Immature natural killer cell (primary cell): ENCODE measurements around the gene MAPK8IP1. TPM values are rescaled to one million over a fixed set of nuclear protein-coding genes. Genes with fewer than 3 reads are reported as not detected.

Experiments
- DNase-seq, 3 donors: peaks; one replicate each; pipeline ENCODE4 v3.0.0; 2022; ENCODE audit warnings: mixed read lengths in 1 of 3
- H3K27ac Mint-ChIP-seq, 6 donors: one replicate each; pipeline ENCODE4 v1.8.0; 2020; ENCODE audit warnings: mixed read lengths in 6 of 6, mild to moderate bottlenecking in 5 of 6, inconsistent platforms in 4 of 6, moderate library complexity in 3 of 6
- H3K27me3 Mint-ChIP-seq, 3 donors: one replicate each; pipeline ENCODE4 v1.8.0; 2020 to 2021; ENCODE audit warnings: low read depth in 3 of 3, mild to moderate bottlenecking in 3 of 3, mixed read lengths in 3 of 3, moderate library complexity in 3 of 3, inconsistent platforms in 1 of 3
- H3K36me3 Mint-ChIP-seq, 3 donors: one replicate each; pipeline ENCODE4 v1.8.0; 2020; ENCODE audit warnings: mixed read lengths in 3 of 3, inconsistent platforms in 2 of 3, mild to moderate bottlenecking in 2 of 3
- H3K4me1 Mint-ChIP-seq, 2 donors: one replicate each; pipeline ENCODE4 v1.8.0; 2020; ENCODE audit warnings: inconsistent platforms in 2 of 2, mild to moderate bottlenecking in 2 of 2, mixed read lengths in 2 of 2, moderate library complexity in 1 of 2
- H3K4me3 Mint-ChIP-seq, 5 donors: one replicate each; pipeline ENCODE4 v1.8.0; 2020; ENCODE audit warnings: mild to moderate bottlenecking in 5 of 5, mixed read lengths in 5 of 5, inconsistent platforms in 3 of 5, moderate library complexity in 3 of 5
- H3K9me3 Mint-ChIP-seq, 6 donors: one replicate each; pipeline ENCODE4 v1.8.0; 2020; ENCODE audit warnings: mild to moderate bottlenecking in 6 of 6, mixed read lengths in 6 of 6, inconsistent platforms in 4 of 6, moderate library complexity in 3 of 6
- polyA plus RNA-seq, 3 donors: library from polyadenylated mRNA; unstranded; fragments of 300-500 nt; fragmentation: Illumina TruSeq; gene quantifications; one replicate each; pipeline ENCODE4 v1.2.3, GENCODE V29; 2021

Gene MAPK8IP1
- polyA plus RNA-seq, 3 donors from 2014 or later: 0.08 to 0.09 TPM; not detected in 1

DNA sequence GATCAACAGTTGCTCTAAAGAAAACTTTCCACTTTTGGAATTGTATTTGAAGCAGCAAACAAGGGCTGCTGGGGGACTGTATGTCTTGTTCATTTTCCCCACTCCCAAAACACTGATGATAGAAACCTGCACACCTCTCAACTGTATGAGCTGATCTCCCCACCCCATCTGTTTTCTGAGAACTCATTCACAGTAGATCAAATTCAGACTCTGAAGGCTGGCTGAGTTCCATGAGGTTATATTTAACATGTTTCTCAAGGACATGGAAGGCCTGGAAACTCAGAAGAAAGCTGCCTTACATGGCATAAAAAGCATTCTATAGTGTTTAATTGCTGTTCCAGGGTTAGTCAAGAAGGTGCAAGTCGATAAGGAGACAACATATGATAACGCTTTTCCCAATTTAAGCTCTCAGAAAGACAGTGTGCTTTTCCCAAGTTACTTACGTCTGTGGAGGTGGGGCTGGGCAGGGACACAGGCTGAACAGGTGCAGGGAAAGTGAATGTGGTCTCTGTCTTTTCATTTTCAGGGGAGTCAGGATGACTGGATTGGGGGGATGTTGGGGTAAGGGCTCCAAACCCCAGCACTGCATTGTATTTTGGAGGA is 60.0 kb downstream of the MAPK8IP1 start:
- Mint-ChIP-seq H3K27me3 (peaks cover 0 to 5% (median 2%) of the 10 kb centered on the region in 3 donors), H3K27ac (peak overlapping the region in 1 of 6 donors; percentile 13), H3K4me1 (no peaks in the 10 kb centered on the region), H3K36me3 (peaks cover 22 to 66% (median 33%) of the 10 kb centered on the region in 3 donors), H3K4me3 (no peak overlapping the region), H3K9me3 (no peaks in the 10 kb centered on the region)
- DNase-seq: no peak

DNA sequence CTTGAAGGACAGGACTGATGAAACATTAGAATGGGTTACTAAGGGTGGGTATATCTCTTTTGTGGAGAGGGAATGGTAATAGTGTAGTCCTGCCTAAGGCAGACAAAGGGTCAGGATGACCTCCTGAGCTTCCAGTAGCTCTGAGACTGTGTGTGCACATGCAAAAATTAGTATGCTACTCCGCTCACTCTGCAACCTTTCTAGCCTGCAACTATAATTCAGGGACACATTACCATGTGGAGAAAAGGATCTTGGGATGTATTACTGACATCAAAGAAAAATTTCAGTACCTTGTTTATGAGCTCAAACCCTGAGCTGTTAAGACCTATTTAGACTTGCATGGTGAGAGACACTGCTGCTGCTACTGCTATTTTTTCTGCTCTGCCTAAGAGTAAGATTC is 62.4 kb downstream of the MAPK8IP1 start:
- peaks cover 0 to 5% (median 2%) of the 10 kb centered on the region in 3 donors for H3K27me3 Mint-ChIP-seq
- H3K9me3 Mint-ChIP-seq: no peaks in the 10 kb centered on the region
- no peak overlapping the region for H3K4me3 Mint-ChIP-seq
- H3K27ac Mint-ChIP-seq: no peak overlapping the region
- no peaks in the 10 kb centered on the region for H3K4me1 Mint-ChIP-seq
- DNase-seq: no peak
- H3K36me3 Mint-ChIP-seq: peaks cover 23 to 63% (median 30%) of the 10 kb centered on the region in 3 donors

DNA sequence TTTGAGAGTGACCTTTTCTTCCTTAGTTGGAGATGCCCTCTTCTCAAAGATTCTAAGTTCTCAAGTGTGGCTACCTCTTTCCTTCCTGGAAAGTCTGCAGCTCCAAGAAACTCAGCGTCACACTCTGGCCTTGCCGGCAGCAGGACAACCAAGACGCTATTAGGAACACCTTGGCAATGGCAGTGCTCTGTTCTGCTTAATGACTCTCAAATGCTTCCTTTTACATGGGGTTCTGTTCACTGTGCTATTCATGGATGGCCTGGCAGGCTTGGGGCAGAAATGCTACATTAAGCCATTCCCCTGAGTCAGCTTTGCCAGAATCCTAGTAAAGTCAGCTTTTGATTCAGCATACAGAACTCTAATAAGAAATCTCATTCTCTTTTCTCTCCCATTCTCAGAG is 62.9 kb downstream of the MAPK8IP1 start:
- Mint-ChIP-seq H3K9me3 (no peaks in the 10 kb centered on the region), H3K4me3 (no peak overlapping the region), H3K27me3 (peaks cover 0 to 5% (median 2%) of the 10 kb centered on the region in 3 donors), H3K4me1 (no peaks in the 10 kb centered on the region), H3K36me3 (peaks cover 24 to 68% (median 29%) of the 10 kb centered on the region in 3 donors), H3K27ac (no peak overlapping the region)
- no peak for DNase-seq

DNA sequence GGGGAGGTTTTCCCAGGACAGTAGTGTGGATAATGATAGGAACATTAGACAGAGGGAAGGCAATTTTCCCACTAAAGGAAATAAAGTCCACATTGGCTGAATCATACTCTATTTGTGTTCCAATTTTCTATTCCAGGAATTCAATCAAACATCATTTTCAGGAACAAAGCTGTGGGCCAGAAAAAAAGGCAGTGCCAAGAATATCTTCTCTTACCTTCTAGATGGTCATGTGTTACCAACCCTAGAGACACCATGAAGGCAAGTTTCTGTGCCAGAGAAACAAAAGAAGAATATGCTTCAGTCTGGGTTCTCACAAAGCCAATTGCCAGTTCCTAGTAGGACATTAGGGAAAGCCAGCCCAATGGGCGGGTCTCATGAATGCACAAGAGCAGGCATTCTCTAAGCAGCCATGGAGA is 64.5 kb downstream of the MAPK8IP1 start:
- H3K36me3 Mint-ChIP-seq: peaks cover 16 to 57% (median 29%) of the 10 kb centered on the region in 3 donors
- H3K4me1 Mint-ChIP-seq: no peaks in the 10 kb centered on the region
- no peak overlapping the region for H3K27ac Mint-ChIP-seq

More for the DNA sequence above, 64.5 kb downstream of the MAPK8IP1 start:
- no peak for DNase-seq
- Mint-ChIP-seq H3K4me3 (no peak overlapping the region), H3K9me3 (no peaks in the 10 kb centered on the region), H3K27me3 (peaks cover 0 to 5% (median 2%) of the 10 kb centered on the region in 3 donors)

Other genes starting within 250 kb of the MAPK8IP1 start
- gene CHST1, start 220.0 kb upstream of the MAPK8IP1 start, polyA plus RNA-seq: under 1 TPM in 1 of 3 donors, not detected in 2; 0.11 TPM
- 10 to 100 TPM in 1 of 3 donors, 1 to 10 TPM in 2; 6.4 to 11.9 (median 7.6) TPM for gene SLC35C1, start 80.5 kb upstream of the MAPK8IP1 start, polyA plus RNA-seq
- gene CRY2, start 38.2 kb upstream of the MAPK8IP1 start, polyA plus RNA-seq: 10 to 100 TPM; 16.5 to 32.7 (median 20.8) TPM
- not detected for gene FREY1, start 21.6 kb downstream of the MAPK8IP1 start, polyA plus RNA-seq
- 10 to 100 TPM; 51.0 to 69.9 (median 51.2) TPM for gene PEX16, start 32.2 kb downstream of the MAPK8IP1 start, polyA plus RNA-seq
- under 1 TPM in 1 of 3 donors, not detected in 2; 0.96 TPM for gene LARGE2, start 37.0 kb downstream of the MAPK8IP1 start, polyA plus RNA-seq
- 10 to 100 TPM in 1 of 3 donors, 1 to 10 TPM in 2; 4.4 to 21.3 (median 5.8) TPM for gene PHF21A, start 235.8 kb downstream of the MAPK8IP1 start, polyA plus RNA-seq